Colon (tissue), 2 donors: ENCODE results near the gene FLYWCH1.
"Not testable (repeated sequence)": the region's sequence is repeated elsewhere in the genome, so short reads cannot be mapped to it uniquely, and the experiment has no call there.

ENCODE experiments used
- FAIRE-seq: peaks from 2 replicates; lab custom pipeline; 2012; peaks lifted over from hg19 to GRCh38; lab: Jason Lieb, UNC
- donor health status: control.
- donor health status: control.

The FLYWCH1 gene

GRCh38 chr16:2927010-2927646 is 15.4 kb downstream of the FLYWCH1 start:
- no peak for FAIRE-seq

- not testable (repeated sequence) for FAIRE-seq
Observed at GRCh38 chr16:2928151-2928550, 16.4 kb downstream of the FLYWCH1 start.

GRCh38 chr16:2928796-2929195 is 17.1 kb downstream of the FLYWCH1 start:
- FAIRE-seq, result no peak

GRCh38 chr16:2929693-2930092 is 18.0 kb downstream of the FLYWCH1 start:
- FAIRE-seq, result no peak

- FAIRE-seq, result no peak
Observed at GRCh38 chr16:2930236-2930635, 18.5 kb downstream of the FLYWCH1 start.

GRCh38 chr16:2931231-2931914 is 19.6 kb downstream of the FLYWCH1 start:
- not testable (repeated sequence) for FAIRE-seq

- FAIRE-seq, result no peak
Observed at GRCh38 chr16:2933136-2933535, 21.4 kb downstream of the FLYWCH1 start.

- FAIRE-seq, result no peak
Observed at GRCh38 chr16:2933701-2934100, 22.0 kb downstream of the FLYWCH1 start.

GRCh38 chr16:2934450-2934849 is 22.7 kb downstream of the FLYWCH1 start:
- no peak for FAIRE-seq

GRCh38 chr16:2936436-2937011 is 24.8 kb downstream of the FLYWCH1 start:
- no peak for FAIRE-seq

- FAIRE-seq, result no peak
Observed at GRCh38 chr16:2937170-2937569, 25.4 kb downstream of the FLYWCH1 start.

- no peak for FAIRE-seq
Observed at GRCh38 chr16:2938206-2938605, 26.5 kb downstream of the FLYWCH1 start.

- no peak for FAIRE-seq
Observed at GRCh38 chr16:2939968-2940367, 28.2 kb downstream of the FLYWCH1 start.

- no peak for FAIRE-seq
Observed at GRCh38 chr16:2942045-2942444, 30.3 kb downstream of the FLYWCH1 start.

- FAIRE-seq, result not testable (repeated sequence)
Observed at GRCh38 chr16:2943716-2944115, 32.0 kb downstream of the FLYWCH1 start.

- FAIRE-seq, result no peak
Observed at GRCh38 chr16:2946649-2947048, 34.9 kb downstream of the FLYWCH1 start.

- FAIRE-seq, result no peak
Observed at GRCh38 chr16:2948807-2949704, 37.3 kb downstream of the FLYWCH1 start.

GRCh38 chr16:2949705-2950352 is 38.1 kb downstream of the FLYWCH1 start:
- FAIRE-seq, result no peak

GRCh38 chr16:2950353-2950724 is 38.6 kb downstream of the FLYWCH1 start:
- FAIRE-seq, result no peak

- FAIRE-seq, result no peak
Observed at GRCh38 chr16:2950773-2951172, 39.0 kb downstream of the FLYWCH1 start.

- FAIRE-seq, result no peak
Observed at GRCh38 chr16:2952679-2953078, 40.9 kb downstream of the FLYWCH1 start.
